ENCODE data around the gene ZNF516. TPM values are rescaled to one million over a fixed set of nuclear protein-coding genes. Genes with fewer than 3 reads are reported as not detected.

Gene ZNF516
- total RNA-seq, 2 experiments from 2014 or later = 7.4 to 8.4 TPM

DNA sequence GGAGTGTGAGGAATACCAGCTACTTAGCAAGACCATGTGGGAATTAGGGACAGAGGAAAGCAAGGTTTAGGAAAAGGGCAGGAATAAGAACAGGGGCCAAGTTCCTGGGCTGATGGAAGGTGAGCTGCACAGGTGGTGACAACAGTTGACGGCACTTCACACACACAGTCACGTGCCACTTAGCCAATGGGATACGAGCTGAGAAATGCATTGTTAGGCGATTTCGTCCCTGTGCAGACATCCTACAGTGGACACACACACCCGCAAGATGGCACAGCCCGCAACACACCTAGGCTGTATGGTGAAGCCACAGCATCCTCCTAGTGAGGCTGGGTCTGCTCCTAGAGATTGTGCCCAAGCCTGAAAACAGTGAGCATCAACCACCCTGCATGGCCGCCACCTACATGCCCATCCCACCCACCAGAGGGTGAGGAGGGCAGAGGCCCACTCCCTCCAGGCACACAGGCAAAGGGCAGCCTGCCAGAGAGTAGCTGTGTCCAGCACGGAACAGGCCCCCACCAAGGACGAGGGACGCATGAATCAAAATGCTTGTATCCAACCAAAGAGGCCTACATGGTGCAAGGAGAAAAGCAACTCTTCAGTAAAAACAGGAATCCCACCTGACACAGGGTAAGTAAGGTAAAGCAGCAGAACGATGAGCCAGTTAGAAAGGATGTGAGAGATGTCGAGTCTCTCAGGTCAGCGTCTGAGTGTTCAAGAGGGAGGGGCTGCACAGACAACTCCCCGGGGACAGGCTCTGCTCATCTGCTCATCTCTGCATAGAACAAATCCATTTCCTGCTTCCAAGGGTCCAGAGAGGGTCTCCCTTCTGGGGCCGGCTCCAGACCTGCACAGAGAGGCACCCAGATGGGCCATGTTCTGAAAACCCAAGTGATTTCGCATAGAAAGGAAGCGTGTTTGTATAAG lies 51.3 kb downstream of the ZNF516 start:
- Mint-ChIP-seq H3K36me3 (ENCODE audit: low read depth) (peaks cover 4% of the 10 kb centered on the region), H3K27ac (no peak overlapping the region), H3K4me1 (ENCODE audit: low read depth) (peaks cover 11% of the 10 kb centered on the region), H3K4me3 (no peak overlapping the region), H3K27me3 (ENCODE audit: low read depth) (no peaks in the 10 kb centered on the region), H3K9me3 (no peaks in the 10 kb centered on the region)
- no peak for DNase-seq
- CTCF ChIA-PET = no interaction called here
- intact Hi-C loops (cut with micrococcal nuclease) = no loop called here

DNA sequence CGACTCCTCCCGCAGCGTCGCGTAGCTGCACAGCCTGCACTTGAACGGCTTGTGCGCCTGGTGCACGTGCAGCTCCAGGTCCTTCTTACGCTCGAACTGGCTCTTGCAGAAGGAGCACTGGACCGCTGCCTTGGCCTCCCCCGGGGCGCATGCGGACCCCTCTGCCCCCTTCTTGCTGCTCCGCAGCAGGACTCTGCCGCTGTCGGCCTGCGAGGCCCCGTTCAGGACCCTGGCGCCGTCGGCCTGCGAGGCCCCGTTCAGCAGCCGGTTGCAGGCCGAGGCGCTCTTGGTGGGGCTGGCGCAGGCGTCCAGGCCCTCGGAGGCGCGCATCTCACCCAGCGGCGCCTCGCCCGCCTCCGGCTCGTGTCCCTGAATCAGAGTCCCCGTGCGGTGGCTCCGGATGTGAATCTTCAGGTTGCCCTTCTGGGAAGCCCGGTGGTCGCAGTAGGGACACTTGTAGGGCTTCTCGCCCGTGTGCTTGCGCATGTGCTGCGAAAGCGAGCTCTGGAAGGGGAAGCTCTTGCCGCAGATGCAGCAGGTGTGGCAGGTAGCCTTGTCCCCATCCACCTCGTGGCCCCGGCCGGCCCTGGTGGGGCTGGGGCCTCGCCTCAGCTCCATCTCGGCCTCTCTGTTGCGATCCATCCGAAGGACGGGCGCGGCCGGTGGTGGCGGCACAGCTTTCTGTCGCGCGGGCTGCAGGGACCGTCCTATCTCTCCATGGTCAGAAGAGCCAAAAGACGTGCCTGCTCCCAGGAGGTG lies 52.5 kb downstream of the ZNF516 start:
- CTCF ChIA-PET = interaction anchor here (0.6 kb wide), 1 partner anchor 16 kb away, joined by 4 read pairs; no protein-coding TSS in a partner anchor
- no peaks in the 10 kb centered on the region for H3K27me3 Mint-ChIP-seq (ENCODE audit: low read depth)
- DNase-seq = no peak
- H3K4me1 Mint-ChIP-seq (ENCODE audit: low read depth) = peaks cover 4% of the 10 kb centered on the region
- H3K27ac Mint-ChIP-seq = no peak overlapping the region
- intact Hi-C loops (cut with micrococcal nuclease) = no loop called here
- no peaks in the 10 kb centered on the region for H3K9me3 Mint-ChIP-seq
- peaks cover 4% of the 10 kb centered on the region for H3K36me3 Mint-ChIP-seq (ENCODE audit: low read depth)
- no peak overlapping the region for H3K4me3 Mint-ChIP-seq

DNA sequence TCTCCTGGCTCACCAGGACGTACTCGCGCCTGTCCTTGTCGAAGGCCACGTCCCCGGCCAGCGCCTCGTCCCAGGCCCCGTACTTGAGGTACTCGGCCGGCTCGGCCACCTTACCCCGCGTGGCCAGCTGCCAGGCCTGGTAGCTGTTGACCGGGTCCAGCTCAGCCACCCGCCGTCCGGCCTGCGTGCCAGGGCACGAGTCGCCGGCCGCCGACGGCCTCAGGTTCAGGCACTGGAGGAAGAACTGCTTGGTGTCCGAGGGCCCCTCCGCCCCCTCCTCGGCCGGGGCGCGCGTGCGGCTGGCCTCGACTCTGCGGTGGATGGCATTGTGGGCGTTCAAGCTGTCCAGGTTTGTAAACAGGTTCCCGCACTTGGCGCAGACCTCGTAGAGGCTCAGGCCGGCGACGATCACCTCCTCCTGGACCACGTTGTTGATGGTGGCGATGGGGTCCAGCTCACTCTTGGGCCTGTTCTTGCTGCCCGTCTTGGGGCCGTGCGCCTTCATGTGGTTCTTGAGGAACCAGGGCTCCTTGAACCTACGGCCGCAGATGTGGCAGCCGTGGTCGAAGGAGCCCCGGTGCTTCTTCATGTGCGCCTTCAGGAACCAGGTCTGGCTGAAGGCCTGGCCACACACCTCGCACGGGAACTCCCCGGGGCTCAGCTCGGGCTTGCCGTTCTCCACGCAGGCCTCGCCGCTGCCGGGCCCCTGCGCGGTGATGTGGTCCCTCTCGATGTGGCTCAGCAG lies 53.2 kb downstream of the ZNF516 start:
- no peak for DNase-seq

DNA sequence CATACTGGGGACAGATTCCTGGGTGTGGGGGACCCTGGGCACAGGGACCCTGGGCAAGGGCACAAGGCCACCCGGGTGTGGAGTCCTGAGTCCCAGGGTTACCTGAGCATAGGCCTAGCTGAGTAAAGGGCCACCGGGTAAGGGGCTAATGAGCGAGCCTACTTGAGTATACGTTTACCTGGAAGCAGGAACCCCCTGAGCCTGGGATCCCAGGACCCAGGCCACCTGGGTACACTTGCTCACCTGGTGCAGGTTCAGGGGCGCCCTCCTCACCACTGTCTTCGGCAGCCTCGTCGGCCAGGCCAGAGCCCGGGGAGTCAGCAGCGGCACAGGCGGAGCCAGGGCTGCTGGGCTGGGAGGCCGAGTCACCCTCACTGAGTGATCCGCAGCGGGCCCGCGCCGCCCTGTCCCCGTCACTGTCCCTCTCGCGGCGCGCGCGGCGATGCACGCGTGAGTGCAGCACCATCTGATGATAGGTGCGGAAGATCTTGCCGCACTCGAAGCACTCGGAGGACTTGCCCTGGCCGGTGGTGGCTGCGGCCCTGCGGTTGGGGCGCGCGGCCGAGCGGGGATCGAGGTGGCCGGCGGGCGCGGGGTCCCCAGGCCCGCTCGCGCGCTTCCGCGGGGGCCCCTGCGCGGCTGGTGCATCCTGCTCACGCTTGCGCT lies 53.9 kb downstream of the ZNF516 start:
- CTCF ChIA-PET = no interaction called here
- Mint-ChIP-seq H3K4me3 (no peak overlapping the region), H3K27me3 (ENCODE audit: low read depth) (no peaks in the 10 kb centered on the region), H3K9me3 (no peaks in the 10 kb centered on the region), H3K36me3 (ENCODE audit: low read depth) (peaks cover 4% of the 10 kb centered on the region), H3K4me1 (ENCODE audit: low read depth) (peaks cover 4% of the 10 kb centered on the region), H3K27ac (no peak overlapping the region)
- DNase-seq = no peak
- intact Hi-C loops (cut with micrococcal nuclease) = no loop called here

More for the DNA sequence above, 53.2 kb downstream of the ZNF516 start:
- Mint-ChIP-seq H3K4me3 (no peak overlapping the region), H3K27me3 (ENCODE audit: low read depth) (no peaks in the 10 kb centered on the region), H3K4me1 (ENCODE audit: low read depth) (peaks cover 4% of the 10 kb centered on the region), H3K27ac (no peak overlapping the region), H3K9me3 (no peaks in the 10 kb centered on the region), H3K36me3 (ENCODE audit: low read depth) (peaks cover 4% of the 10 kb centered on the region)
- CTCF ChIA-PET = no interaction called here
- intact Hi-C loops (cut with micrococcal nuclease) = no loop called here

DNA sequence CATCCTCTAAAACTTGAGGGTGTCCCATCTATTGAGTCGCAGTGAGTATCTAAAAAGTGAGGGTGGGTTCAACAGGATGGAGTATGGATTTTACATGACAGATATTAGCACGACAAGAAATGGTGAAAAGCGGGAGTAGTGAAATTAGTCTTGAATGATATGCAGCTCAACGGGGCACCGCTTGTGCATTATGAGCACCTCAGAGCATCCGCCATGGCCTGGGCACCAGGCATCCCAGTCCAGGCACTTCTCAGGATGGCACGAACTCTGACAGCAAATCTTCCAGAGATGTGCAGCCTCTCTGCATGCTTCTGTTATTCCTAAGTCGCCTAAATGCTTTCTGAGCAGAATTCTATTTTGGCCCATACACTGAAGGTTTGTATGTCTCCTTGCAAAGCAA lies 57.1 kb downstream of the ZNF516 start:
- H3K27me3 Mint-ChIP-seq (ENCODE audit: low read depth) = no peaks in the 10 kb centered on the region
- intact Hi-C loops (cut with micrococcal nuclease) = no loop called here
- no peaks in the 10 kb centered on the region for H3K9me3 Mint-ChIP-seq
- H3K4me1 Mint-ChIP-seq (ENCODE audit: low read depth) = no peaks in the 10 kb centered on the region
- no peak for DNase-seq
- H3K36me3 Mint-ChIP-seq (ENCODE audit: low read depth) = peaks cover 8% of the 10 kb centered on the region
- CTCF ChIA-PET = no interaction called here
- no peak overlapping the region for H3K27ac Mint-ChIP-seq
- H3K4me3 Mint-ChIP-seq = no peak overlapping the region

DNA sequence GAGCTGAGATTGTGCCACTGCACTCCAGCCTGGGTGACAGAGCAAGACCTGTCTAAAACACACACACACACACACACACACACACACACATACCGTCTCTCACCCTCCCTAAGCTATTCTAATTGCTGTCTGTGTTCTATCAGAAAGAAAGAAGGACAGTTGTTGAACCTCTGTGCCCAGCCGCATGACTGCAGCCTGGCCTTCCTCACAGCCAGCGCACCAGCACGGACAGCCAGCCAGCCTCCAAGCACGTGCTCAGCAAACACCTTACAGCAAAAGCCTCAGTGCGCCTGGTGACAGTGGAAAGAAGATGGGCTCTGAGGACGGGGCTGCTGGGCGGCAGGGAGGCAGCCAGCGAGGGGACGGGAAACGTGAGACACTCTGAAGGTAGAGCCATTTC lies 58.0 kb downstream of the ZNF516 start:
- intact Hi-C loops (cut with micrococcal nuclease) = no loop called here
- Mint-ChIP-seq H3K27ac (no peak overlapping the region), H3K36me3 (ENCODE audit: low read depth) (peaks cover 8% of the 10 kb centered on the region), H3K4me1 (ENCODE audit: low read depth) (no peaks in the 10 kb centered on the region), H3K27me3 (ENCODE audit: low read depth) (no peaks in the 10 kb centered on the region), H3K4me3 (no peak overlapping the region), H3K9me3 (no peaks in the 10 kb centered on the region)
- CTCF ChIA-PET = no interaction called here
- DNase-seq = no peak

DNA sequence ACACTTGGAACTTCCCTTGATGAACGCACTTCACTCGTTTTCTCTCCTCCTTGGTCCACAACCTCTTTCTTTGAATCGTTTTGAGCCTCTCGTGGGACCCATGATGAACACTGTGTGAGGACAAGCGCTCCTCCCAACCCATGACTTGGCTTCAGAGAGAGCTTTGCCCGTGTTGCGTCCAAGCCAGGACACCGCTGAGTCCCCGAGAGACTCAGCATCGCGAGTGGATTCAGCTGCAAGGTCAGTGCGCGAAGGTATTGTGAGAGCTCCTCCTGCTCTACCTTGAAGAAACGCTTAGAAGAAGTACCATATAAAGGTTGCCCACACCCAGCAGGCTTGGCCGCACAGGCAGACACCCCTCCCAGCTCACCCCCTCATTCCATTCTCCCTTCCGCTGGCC lies 58.7 kb downstream of the ZNF516 start:
- Mint-ChIP-seq H3K27ac (no peak overlapping the region), H3K36me3 (ENCODE audit: low read depth) (peaks cover 11% of the 10 kb centered on the region), H3K4me3 (no peak overlapping the region), H3K4me1 (ENCODE audit: low read depth) (peaks cover 2% of the 10 kb centered on the region), H3K27me3 (ENCODE audit: low read depth) (no peaks in the 10 kb centered on the region), H3K9me3 (no peaks in the 10 kb centered on the region)
- DNase-seq = no peak
- intact Hi-C loops (cut with micrococcal nuclease) = no loop called here
- CTCF ChIA-PET = no interaction called here

DNA sequence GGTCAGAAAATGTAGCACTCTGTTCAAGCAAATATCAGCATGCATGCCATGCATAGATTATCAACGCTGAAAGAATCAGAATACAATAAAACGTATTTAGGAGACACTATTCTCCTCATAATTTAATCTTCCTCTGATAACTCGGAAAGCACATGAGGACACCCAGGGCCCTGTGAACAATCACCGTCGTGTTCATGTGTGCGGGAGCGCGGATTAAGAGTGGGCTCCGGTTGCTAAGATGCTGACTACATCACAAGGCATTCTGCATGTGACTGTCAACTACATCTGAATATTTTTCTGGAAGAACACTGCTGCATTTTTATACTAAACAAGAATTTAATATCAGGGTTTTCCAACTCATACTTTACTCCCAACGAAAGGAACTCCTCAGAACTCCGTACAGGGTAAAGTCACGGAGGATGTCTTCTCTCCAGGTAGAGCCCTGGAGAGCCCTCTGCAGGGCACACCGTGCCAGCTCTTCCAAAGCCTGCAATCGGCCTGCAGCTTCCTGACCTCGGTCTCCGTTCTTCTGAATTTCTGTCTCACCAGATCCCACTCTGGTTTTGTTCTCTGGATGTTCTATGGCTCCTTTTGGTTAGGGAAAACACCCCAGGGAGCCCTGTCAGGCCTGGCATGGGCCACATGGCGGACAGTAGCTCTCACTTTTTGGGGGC lies 59.6 kb downstream of the ZNF516 start:
- Mint-ChIP-seq H3K27me3 (ENCODE audit: low read depth) (no peaks in the 10 kb centered on the region), H3K4me1 (ENCODE audit: low read depth) (peaks cover 3% of the 10 kb centered on the region), H3K36me3 (ENCODE audit: low read depth) (peaks cover 8% of the 10 kb centered on the region), H3K9me3 (no peaks in the 10 kb centered on the region), H3K27ac (no peak overlapping the region), H3K4me3 (no peak overlapping the region)
- CTCF ChIA-PET = no interaction called here
- DNase-seq = no peak
- intact Hi-C loops (cut with micrococcal nuclease) = no loop called here

DNA sequence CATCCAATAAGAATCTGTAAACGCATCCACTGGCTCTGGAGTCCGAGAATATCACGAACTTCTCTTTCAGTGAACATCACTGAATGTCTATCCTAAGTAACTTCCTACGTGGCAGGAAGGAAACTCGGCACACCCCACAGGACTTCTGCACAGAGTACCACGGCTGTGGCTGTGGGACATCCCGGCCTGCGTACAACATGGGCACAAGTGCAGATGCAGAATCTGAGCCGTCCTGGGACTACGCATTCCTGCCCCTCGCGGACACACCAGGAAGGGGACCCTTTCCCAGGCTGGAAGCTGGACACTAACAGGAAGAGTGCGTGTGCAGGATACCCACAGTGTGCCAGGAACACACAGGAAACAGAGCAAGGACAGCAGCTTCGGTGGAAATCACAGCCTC lies 60.6 kb downstream of the ZNF516 start:
- no peaks in the 10 kb centered on the region for H3K9me3 Mint-ChIP-seq
- H3K36me3 Mint-ChIP-seq (ENCODE audit: low read depth) = peaks cover 8% of the 10 kb centered on the region
- CTCF ChIA-PET = no interaction called here
- intact Hi-C loops (cut with micrococcal nuclease) = no loop called here
- peaks cover 4% of the 10 kb centered on the region for H3K4me1 Mint-ChIP-seq (ENCODE audit: low read depth)
- H3K4me3 Mint-ChIP-seq = no peak overlapping the region
- no peak overlapping the region for H3K27ac Mint-ChIP-seq
- no peak for DNase-seq
- no peaks in the 10 kb centered on the region for H3K27me3 Mint-ChIP-seq (ENCODE audit: low read depth)

DNA sequence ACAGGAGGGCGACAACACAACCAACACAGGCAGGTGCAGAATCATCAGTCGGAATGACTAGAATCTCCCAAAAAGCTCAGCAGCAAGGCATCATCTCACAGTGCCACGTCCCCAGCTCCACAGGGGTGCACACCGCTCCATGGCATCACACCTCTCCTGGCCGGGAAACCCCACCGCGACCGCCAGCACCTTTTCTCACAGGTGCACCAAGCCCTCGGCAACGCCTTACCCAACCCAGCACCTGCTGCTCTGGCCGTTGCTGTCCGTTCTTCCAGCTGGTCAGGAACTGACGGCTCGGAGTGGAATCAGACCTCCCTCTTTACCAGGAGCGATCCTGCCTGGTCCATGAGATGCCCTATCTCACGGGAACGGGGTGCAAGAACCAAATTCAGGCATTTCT lies 61.3 kb downstream of the ZNF516 start:
- Mint-ChIP-seq H3K4me1 (ENCODE audit: low read depth) (peaks cover 6% of the 10 kb centered on the region), H3K27ac (no peak overlapping the region), H3K36me3 (ENCODE audit: low read depth) (peaks cover 8% of the 10 kb centered on the region), H3K27me3 (ENCODE audit: low read depth) (no peaks in the 10 kb centered on the region), H3K4me3 (no peak overlapping the region), H3K9me3 (no peaks in the 10 kb centered on the region)
- intact Hi-C loops (cut with micrococcal nuclease) = no loop called here
- CTCF ChIA-PET = no interaction called here
- no peak for DNase-seq

DNA sequence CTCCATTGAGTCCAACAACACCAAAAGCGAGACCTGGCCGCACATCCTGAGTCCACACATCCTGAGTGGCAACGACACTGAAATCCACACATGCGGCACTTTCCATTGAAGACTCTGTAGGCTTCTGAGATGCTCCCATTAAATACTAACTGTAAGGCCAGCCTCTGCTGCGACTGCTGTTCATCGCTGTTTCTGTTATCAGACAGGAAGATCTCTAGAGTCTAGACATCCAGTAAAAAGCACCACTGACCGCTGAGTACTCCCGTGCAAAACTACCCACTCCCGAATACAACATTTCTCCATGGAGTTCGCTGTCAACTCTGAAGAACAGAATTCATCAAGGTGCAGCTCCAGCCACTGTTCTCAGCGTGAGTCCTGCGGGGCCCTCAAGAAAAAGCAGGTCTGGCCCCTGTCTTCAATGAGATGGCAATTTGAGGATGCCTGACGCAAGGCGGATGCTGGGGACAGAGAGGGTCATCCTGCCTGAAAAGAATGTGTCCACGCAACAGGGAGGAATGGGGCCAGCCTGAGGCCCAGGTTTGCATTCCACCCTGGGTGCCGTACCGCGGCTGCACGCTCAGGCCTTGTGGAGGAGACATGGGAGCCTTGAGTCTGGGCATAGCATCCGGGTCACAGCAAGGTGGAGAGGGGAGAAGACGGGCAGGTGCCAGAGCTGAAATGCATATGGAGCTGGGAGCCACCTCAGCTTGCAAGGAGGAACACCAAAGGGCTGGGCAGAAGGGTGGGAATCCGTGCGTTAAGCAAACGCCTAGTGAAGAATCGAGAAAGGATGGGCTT lies 61.9 kb downstream of the ZNF516 start:
- Mint-ChIP-seq H3K4me3 (no peak overlapping the region), H3K27me3 (ENCODE audit: low read depth) (no peaks in the 10 kb centered on the region)

More for the DNA sequence above, 61.9 kb downstream of the ZNF516 start:
- CTCF ChIA-PET = no interaction called here
- intact Hi-C loops (cut with micrococcal nuclease) = no loop called here
- DNase-seq = no peak
- Mint-ChIP-seq H3K27ac (no peak overlapping the region), H3K36me3 (ENCODE audit: low read depth) (peaks cover 8% of the 10 kb centered on the region), H3K4me1 (ENCODE audit: low read depth) (peaks cover 10% of the 10 kb centered on the region), H3K9me3 (no peaks in the 10 kb centered on the region)

Data from activated naive CD4-positive, alpha-beta T cell treated with anti-CD3 and anti-CD28 coated beads for 36 hours (primary cell).